SJCRH30 (cell line): ENCODE data around the gene PTX3. TPM values are rescaled to one million over a fixed set of nuclear protein-coding genes. Genes with fewer than 3 reads are reported as not detected.
A peak's percentile ranks its signal among the peaks of the same experiment; 100 is the strongest.

Source experiments
- DNase-seq, 2 experiments: peaks; one replicate each; pipeline ENCODE4 v3.0.0-alpha.2; 2015 to 2020
- H3K27ac ChIP-seq: fragments of 250-450 bp; sonication (Bioruptor Pico); 2 replicates; pipeline ENCODE4 v1.5.1; 2020; ENCODE audit warnings: mild to moderate bottlenecking, moderate library complexity
- H3K27me3 ChIP-seq: fragments of 250-450 bp; sonication (Bioruptor Pico); 2 replicates; pipeline ENCODE4 v1.5.1; 2020; ENCODE audit warnings: mild to moderate bottlenecking, moderate library complexity
- H3K36me3 ChIP-seq: fragments of 250-450 bp; sonication (Bioruptor Pico); 2 replicates; pipeline ENCODE4 v1.5.1; 2020; ENCODE audit warnings: mild to moderate bottlenecking, moderate library complexity
- H3K4me1 ChIP-seq: fragments of 250-450 bp; sonication (Bioruptor Pico); 2 replicates; pipeline ENCODE4 v1.5.1; 2020; ENCODE audit warnings: mild to moderate bottlenecking, moderate library complexity
- H3K4me3 ChIP-seq: fragments of 250-450 bp; sonication (Bioruptor Pico); 2 replicates; pipeline ENCODE4 v1.5.1; 2020; ENCODE audit warnings: mild to moderate bottlenecking, moderate library complexity
- H3K9me3 ChIP-seq: fragments of 250-450 bp; sonication (Bioruptor Pico); replicated peaks from 2 replicates; pipeline ENCODE4 v1.5.1; 2020; ENCODE audit warnings: mild to moderate bottlenecking, moderate library complexity
- total RNA-seq: library from RNA; depleted of rRNA; stranded (reverse); fragments of >200 nt; shearing (Covaris generic); gene quantifications from 2 replicates; pipeline ENCODE4 v1.2.3, GENCODE V29; 2014

The PTX3 gene
- total RNA-seq, 1 experiment from 2014 or later, result not detected

GRCh38 chr3:157444797-157445184, 8.1 kb downstream of the PTX3 start:
- Histone ChIP-seq H3K36me3 (no peaks in the 10 kb centered on the region), H3K27ac (no peak overlapping the region), H3K9me3 (no peaks in the 10 kb centered on the region), H3K4me1 (no peaks in the 10 kb centered on the region), H3K4me3 (no peak overlapping the region), H3K27me3 (peaks cover 3% of the 10 kb centered on the region; the same call in 1 of the 2 replicates)
- DNase-seq, result no peak

GRCh38 chr3:157445857-157446256, 9.2 kb downstream of the PTX3 start:
- Histone ChIP-seq H3K9me3 (no peaks in the 10 kb centered on the region), H3K27ac (no peak overlapping the region), H3K4me1 (no peaks in the 10 kb centered on the region), H3K36me3 (no peaks in the 10 kb centered on the region), H3K4me3 (no peak overlapping the region), H3K27me3 (peaks cover 3% of the 10 kb centered on the region; the same call in 1 of the 2 replicates)
- DNase-seq, result no peak

- Histone ChIP-seq H3K27me3 (peaks cover 3% of the 10 kb centered on the region; the same call in 1 of the 2 replicates), H3K9me3 (no peaks in the 10 kb centered on the region), H3K27ac (no peak overlapping the region), H3K4me3 (no peak overlapping the region), H3K4me1 (no peaks in the 10 kb centered on the region), H3K36me3 (no peaks in the 10 kb centered on the region)
- DNase-seq, result peak in 1 of 2 experiments; percentile 7
Observed at GRCh38 chr3:157447026-157447694, 10.5 kb downstream of the PTX3 start.

GRCh38 chr3:157452097-157452496, 15.4 kb downstream of the PTX3 start:
- H3K27me3 ChIP-seq, result no peaks in the 10 kb centered on the region
- H3K4me3 ChIP-seq, result no peak overlapping the region
- no peaks in the 10 kb centered on the region for H3K4me1 ChIP-seq
- DNase-seq, result no peak
- no peak overlapping the region for H3K27ac ChIP-seq
- no peaks in the 10 kb centered on the region for H3K36me3 ChIP-seq
- no peaks in the 10 kb centered on the region for H3K9me3 ChIP-seq

GRCh38 chr3:157453824-157454223, 17.2 kb downstream of the PTX3 start:
- Histone ChIP-seq H3K9me3 (no peaks in the 10 kb centered on the region), H3K36me3 (no peaks in the 10 kb centered on the region), H3K4me1 (no peaks in the 10 kb centered on the region), H3K4me3 (no peak overlapping the region), H3K27ac (no peak overlapping the region), H3K27me3 (no peaks in the 10 kb centered on the region)
- no peak for DNase-seq

- Histone ChIP-seq H3K27me3 (no peaks in the 10 kb centered on the region), H3K4me3 (no peak overlapping the region), H3K9me3 (0 out of 2 replicates have a peak, but pooled peaks cover 3% of the 10 kb centered on the region), H3K4me1 (peaks cover 15% of the 10 kb centered on the region), H3K36me3 (no peaks in the 10 kb centered on the region), H3K27ac (no peak overlapping the region)
- no peak for DNase-seq
Observed at GRCh38 chr3:157459706-157460105, 23.1 kb downstream of the PTX3 start.

- H3K9me3 ChIP-seq, result 0 out of 2 replicates have a peak, but pooled peaks cover 3% of the 10 kb centered on the region
- peak in 1 of 2 experiments; percentile 5 for DNase-seq
- peaks cover 15% of the 10 kb centered on the region for H3K4me1 ChIP-seq
- no peaks in the 10 kb centered on the region for H3K36me3 ChIP-seq
- no peak overlapping the region for H3K4me3 ChIP-seq
- H3K27me3 ChIP-seq, result no peaks in the 10 kb centered on the region
- no peak overlapping the region for H3K27ac ChIP-seq
Observed at GRCh38 chr3:157460253-157460652, 23.6 kb downstream of the PTX3 start.

- Histone ChIP-seq H3K27me3 (no peaks in the 10 kb centered on the region), H3K36me3 (no peaks in the 10 kb centered on the region), H3K4me1 (peaks cover 15% of the 10 kb centered on the region), H3K9me3 (0 out of 2 replicates have a peak, but pooled peaks cover 3% of the 10 kb centered on the region), H3K27ac (no peak overlapping the region), H3K4me3 (no peak overlapping the region)
- no peak for DNase-seq
Observed at GRCh38 chr3:157463816-157464215, 27.2 kb downstream of the PTX3 start.

GRCh38 chr3:157464321-157464720, 27.7 kb downstream of the PTX3 start:
- no peak overlapping the region for H3K4me3 ChIP-seq
- H3K4me1 ChIP-seq, result peaks cover 14% of the 10 kb centered on the region
- 0 out of 2 replicates have a peak, but pooled peaks cover 3% of the 10 kb centered on the region for H3K9me3 ChIP-seq
- DNase-seq, result peak in 1 of 2 experiments; percentile 17
- no peaks in the 10 kb centered on the region for H3K36me3 ChIP-seq
- H3K27me3 ChIP-seq, result no peaks in the 10 kb centered on the region
- no peak overlapping the region for H3K27ac ChIP-seq

- Histone ChIP-seq H3K9me3 (no peaks in the 10 kb centered on the region), H3K4me3 (no peak overlapping the region), H3K36me3 (no peaks in the 10 kb centered on the region), H3K4me1 (no peaks in the 10 kb centered on the region; the same call in 1 of the 2 replicates), H3K27ac (no peak overlapping the region), H3K27me3 (no peaks in the 10 kb centered on the region)
- no peak for DNase-seq
Observed at GRCh38 chr3:157465741-157466140, 29.1 kb downstream of the PTX3 start.

GRCh38 chr3:157467200-157467599, 30.6 kb downstream of the PTX3 start:
- no peaks in the 10 kb centered on the region; the same call in 1 of the 2 replicates for H3K4me1 ChIP-seq
- DNase-seq, result no peak

GRCh38 chr3:157469561-157470294, 33.1 kb downstream of the PTX3 start:
- no peaks in the 10 kb centered on the region for H3K4me1 ChIP-seq
- no peaks in the 10 kb centered on the region for H3K9me3 ChIP-seq
- no peak overlapping the region for H3K4me3 ChIP-seq
- H3K36me3 ChIP-seq, result no peaks in the 10 kb centered on the region
- no peaks in the 10 kb centered on the region for H3K27me3 ChIP-seq
- no peak overlapping the region for H3K27ac ChIP-seq
- DNase-seq, result no peak

More at GRCh38 chr3:157467200-157467599, 30.6 kb downstream of the PTX3 start:
- Histone ChIP-seq H3K36me3 (no peaks in the 10 kb centered on the region), H3K27me3 (no peaks in the 10 kb centered on the region), H3K27ac (no peak overlapping the region), H3K4me3 (no peak overlapping the region), H3K9me3 (no peaks in the 10 kb centered on the region)

- H3K4me3 ChIP-seq, result no peak overlapping the region
- H3K36me3 ChIP-seq, result no peaks in the 10 kb centered on the region
- no peaks in the 10 kb centered on the region for H3K9me3 ChIP-seq
- no peak overlapping the region for H3K27ac ChIP-seq
- no peak for DNase-seq
- no peaks in the 10 kb centered on the region for H3K27me3 ChIP-seq
- H3K4me1 ChIP-seq, result no peaks in the 10 kb centered on the region
Observed at GRCh38 chr3:157471064-157471463, 34.4 kb downstream of the PTX3 start.

- no peaks in the 10 kb centered on the region for H3K4me1 ChIP-seq
- DNase-seq, result no peak
- H3K4me3 ChIP-seq, result no peak overlapping the region
- no peaks in the 10 kb centered on the region for H3K9me3 ChIP-seq
- no peaks in the 10 kb centered on the region for H3K27me3 ChIP-seq
- H3K36me3 ChIP-seq, result no peaks in the 10 kb centered on the region
- no peak overlapping the region for H3K27ac ChIP-seq
Observed at GRCh38 chr3:157472648-157473047, 36.0 kb downstream of the PTX3 start.

GRCh38 chr3:157475921-157476414, 39.3 kb downstream of the PTX3 start:
- no peaks in the 10 kb centered on the region for H3K36me3 ChIP-seq
- H3K4me1 ChIP-seq, result no peaks in the 10 kb centered on the region
- no peak for DNase-seq
- no peak overlapping the region for H3K4me3 ChIP-seq
- no peaks in the 10 kb centered on the region for H3K9me3 ChIP-seq
- H3K27ac ChIP-seq, result no peak overlapping the region
- H3K27me3 ChIP-seq, result no peaks in the 10 kb centered on the region
